HCT116 (cell line): ENCODE data around the gene ST6GALNAC2.

Source experiments
- CEBPB ChIP-seq: IDR thresholded peaks from 2 replicates; pipeline ENCODE4 v1.6.1; 2012; ENCODE audit warnings: low read depth
- CTCF ChIP-seq, 3 experiments: fragments of 200-600 bp in 1 of 3; sonication (generic) in 1 of 3; IDR thresholded peaks in 2 of 3; conservative IDR thresholded peaks in 1 of 3; 2 replicates each; pipeline ENCODE4 v1.5.1; 2012 to 2017; ENCODE audit warnings: low read depth in 2 of 3, low read length in 2 of 3, antibody characterized with exemption in 1 of 3, borderline replicate concordance in 1 of 3, control low read depth in 1 of 3, mild to moderate bottlenecking in 1 of 3, mixed read lengths in 1 of 3, mixed run types in 1 of 3, moderate library complexity in 1 of 3; ENCODE audit not compliant: insufficient read depth in 1 of 3
- EGR1 ChIP-seq: IDR thresholded peaks from 2 replicates; pipeline ENCODE4 v1.6.1; 2012; ENCODE audit warnings: low read depth
- EZH2 ChIP-seq: fragments of 200-600 bp; sonication (generic); IDR thresholded peaks from 2 replicates; pipeline ENCODE4 v1.6.1; 2017; ENCODE audit warnings: antibody characterized with exemption, mixed run types
- EZH2phosphoT487 ChIP-seq: fragments of 200-600 bp; IDR thresholded peaks from 2 replicates; pipeline ENCODE4 v1.6.1; 2018; ENCODE audit warnings: antibody characterized with exemption, borderline replicate concordance
- MAX ChIP-seq: IDR thresholded peaks from 2 replicates; pipeline ENCODE4 v1.6.1; 2012
- POLR2AphosphoS5 ChIP-seq: IDR thresholded peaks from 2 replicates; pipeline ENCODE4 v1.6.1; 2011; ENCODE audit warnings: mild to moderate bottlenecking, low read depth, low read length, moderate library complexity
- SIN3A ChIP-seq: IDR thresholded peaks from 2 replicates; pipeline ENCODE4 v1.6.1; 2012; ENCODE audit warnings: low read depth
- SP1 ChIP-seq: IDR thresholded peaks from 2 replicates; pipeline ENCODE4 v1.6.1; 2012; ENCODE audit warnings: low read depth
- TCF7L2 ChIP-seq: IDR thresholded peaks from 2 replicates; pipeline ENCODE4 v1.7.0; 2011; ENCODE audit warnings: borderline replicate concordance, inconsistent platforms; ENCODE audit not compliant: insufficient read depth, insufficient read length; ENCODE audit errors: extremely low read depth
- ZBTB33 ChIP-seq: IDR thresholded peaks from 2 replicates; pipeline ENCODE4 v1.6.1; 2011; ENCODE audit warnings: mild to moderate bottlenecking, low read length, moderate library complexity; ENCODE audit not compliant: insufficient replicate concordance; ENCODE audit errors: extremely low read depth

- no peak for TF ChIP-seq EZH2
- TF ChIP-seq SP1 = no peak
- TF ChIP-seq CTCF (IDR thresholded peaks at IDR 0.05 in 2 of 3, conservative IDR thresholded peaks at IDR 0.05 in 1 of 3; ENCODE audit: borderline replicate concordance in 1 of 3, insufficient read depth in 1 of 3, low read depth in 2 of 3, low read length in 2 of 3) = no peak
- no peak for TF ChIP-seq CEBPB
- TF ChIP-seq MAX = no peak
- no peak for TF ChIP-seq ZBTB33
- TF ChIP-seq EZH2phosphoT487 = no peak
- no peak for TF ChIP-seq TCF7L2
- no peak for TF ChIP-seq EGR1
- peak; percentile 47 for TF ChIP-seq POLR2AphosphoS5
- no peak for TF ChIP-seq SIN3A
Measured at GRCh38 chr17:76567634-76568432, 17.8 kb downstream of the ST6GALNAC2 start.
